ENCODE results near the gene BCL2L11. TPM values are rescaled to one million over a fixed set of nuclear protein-coding genes. Genes with fewer than 3 reads are reported as not detected.

Gene BCL2L11
- total RNA-seq, 4 donors from 2014 or later = 8.8 to 41.8 (median 36.1) TPM

- 88% methylated on average over 6 of the region's 6 CpGs; no CpG with 5 or more reads in 1 of the 2 donors for WGBS, 2 donors (ENCODE audit: low coverage in 1 of 2)
- Histone ChIP-seq H3K27ac (no peak overlapping the region), H3K4me1 (peaks cover 0 to 2% (median 0%) of the 10 kb centered on the region in 4 donors), H3K27me3 (no peaks in the 10 kb centered on the region), H3K36me3 (peaks cover 0 to 5% (median 0%) of the 10 kb centered on the region in 4 donors), H3K9me3 (peaks cover 17 to 19% of the 10 kb centered on the region in 2 donors), H3K4me3 (no peak overlapping the region)
- in situ Hi-C loops (cut with MboI; ENCODE audit: low pct_ligation_motif_present in 1 of 4, low pct_unique_long_range_greater_than_20kb in 1 of 4, low sequenced_read_pairs in 3 of 4) = no loop called here
- no peak for DNase-seq
- intact Hi-C loops (cut with DNase I; ENCODE audit: low total_unique reads) = no loop called here
- TF ChIP-seq POLR2AphosphoS5 (IDR thresholded peaks at IDR 0.05) = no peak
- TF ChIP-seq EP300 (IDR thresholded peaks at IDR 0.05; ENCODE audit: low read depth) = no peak
- TF ChIP-seq POLR2A (IDR thresholded peaks at IDR 0.05) = no peak
- no peak for TF ChIP-seq CTCF (IDR thresholded peaks at IDR 0.05)
These were observed 96.3 kb downstream of the BCL2L11 start for GRCh38 chr2:111216811-111217652.

All from transverse colon (tissue), 4 donors.